EH (cell line): ENCODE results near the gene MXRA7.
"Not testable (repeated sequence)": the region's sequence is repeated elsewhere in the genome, so short reads cannot be mapped to it uniquely, and the experiment has no call there.

Experiments
- DNase-seq: peaks from one replicate; pipeline ENCODE4 v3.0.0-alpha.2; 2015; ENCODE audit warnings: low read depth

The MXRA7 gene

DNA sequence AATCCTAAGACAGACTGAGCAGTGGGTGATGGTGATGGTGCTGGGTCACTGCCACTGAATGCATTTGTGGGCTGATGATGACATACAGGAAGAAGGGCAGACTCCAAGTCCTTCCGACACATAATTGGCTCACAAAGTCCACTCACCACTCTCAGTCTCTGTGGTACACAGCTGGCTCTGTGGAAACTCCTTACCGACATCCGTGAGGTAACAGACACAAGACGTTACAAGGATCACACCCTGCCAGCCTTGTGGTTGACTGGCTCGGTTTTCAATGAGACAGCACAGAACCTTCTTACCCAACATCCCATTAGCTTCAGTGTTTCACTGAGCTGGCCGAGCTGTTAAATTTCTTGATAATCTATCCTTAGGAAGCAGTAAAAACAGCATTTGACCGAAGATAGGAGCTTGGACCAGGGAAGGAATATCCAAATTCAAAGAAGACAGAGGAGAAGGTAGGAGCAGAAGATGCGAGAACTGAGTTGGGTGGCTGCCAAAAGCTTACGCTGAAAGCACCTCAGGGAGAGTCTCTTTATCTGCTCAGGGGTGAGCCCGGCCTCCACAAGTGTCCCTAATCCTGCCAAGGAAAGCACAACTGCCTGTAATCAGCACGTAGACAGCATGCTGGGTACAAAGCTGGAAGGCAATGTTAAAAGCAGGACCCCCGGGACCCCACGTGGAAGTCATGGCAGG is 5.5 kb upstream of the MXRA7 start:
- peak; percentile 98 for DNase-seq

DNA sequence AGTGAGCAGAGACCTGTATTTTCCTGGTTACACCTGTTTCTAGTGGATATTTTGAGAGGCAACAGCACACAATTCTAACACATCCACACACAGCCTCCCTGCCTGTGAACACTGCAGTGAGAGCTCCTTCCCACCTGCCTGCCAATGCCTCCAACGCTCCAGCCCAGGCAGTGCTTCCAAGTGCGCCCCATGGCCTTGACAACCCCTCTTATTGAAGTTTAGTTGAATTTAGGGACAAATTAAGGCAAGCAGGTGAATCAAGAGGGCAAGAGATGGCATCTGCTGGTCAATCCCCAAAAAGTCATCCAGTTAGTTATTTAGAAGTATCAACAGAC is 4.7 kb upstream of the MXRA7 start:
- no peak for DNase-seq

DNA sequence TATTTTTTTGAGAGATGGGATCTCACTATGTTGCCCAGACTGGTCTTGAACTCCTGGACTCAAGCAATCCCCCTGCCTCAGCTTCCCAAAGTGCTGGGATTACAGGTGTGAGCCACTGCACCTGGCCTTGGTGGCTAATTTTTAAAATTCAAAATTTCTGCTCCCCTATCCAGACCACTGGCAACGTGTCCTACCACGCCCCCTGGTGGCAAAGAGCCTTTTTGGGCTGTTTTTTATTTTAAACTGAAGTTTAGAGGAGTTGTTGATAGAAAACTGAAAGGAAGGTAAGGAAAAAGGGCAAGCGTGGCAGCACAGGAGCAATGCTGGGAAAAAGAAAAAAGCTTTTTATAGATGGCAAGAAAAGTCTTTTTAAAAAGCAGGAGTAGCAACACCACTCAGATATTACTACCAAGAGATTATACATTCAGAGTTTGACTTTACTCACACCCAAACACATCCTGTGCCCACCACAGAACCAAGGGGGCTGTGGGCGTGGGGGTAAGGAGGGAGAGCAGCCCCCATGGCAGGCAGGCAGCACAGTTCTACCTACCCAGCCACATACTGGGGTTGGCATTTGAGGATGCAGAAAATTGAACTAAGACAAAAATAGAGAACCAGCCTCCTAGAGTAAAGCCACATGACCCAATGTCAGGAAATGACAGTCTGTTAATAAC is 4.2 kb upstream of the MXRA7 start:
- DNase-seq: peak; percentile 62

DNA sequence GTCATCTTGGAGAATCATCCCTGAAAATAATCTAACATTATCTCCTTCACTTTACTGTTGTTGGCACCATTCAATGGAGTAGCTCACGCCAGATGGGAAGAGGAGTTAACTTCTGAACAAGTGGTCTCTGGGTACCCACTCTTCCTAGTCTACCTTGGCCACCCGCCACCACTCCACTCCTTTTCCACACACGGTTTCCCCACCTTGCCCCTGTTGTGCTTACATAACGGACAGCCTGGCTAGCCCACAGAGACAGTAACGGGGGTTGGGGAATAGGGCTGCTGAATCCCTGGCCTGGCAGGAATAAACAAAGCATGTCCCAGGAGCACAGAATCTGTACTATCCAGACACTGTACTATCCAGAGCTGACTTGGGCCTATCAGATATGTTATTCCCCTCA is 3.6 kb upstream of the MXRA7 start:
- DNase-seq: no peak

DNA sequence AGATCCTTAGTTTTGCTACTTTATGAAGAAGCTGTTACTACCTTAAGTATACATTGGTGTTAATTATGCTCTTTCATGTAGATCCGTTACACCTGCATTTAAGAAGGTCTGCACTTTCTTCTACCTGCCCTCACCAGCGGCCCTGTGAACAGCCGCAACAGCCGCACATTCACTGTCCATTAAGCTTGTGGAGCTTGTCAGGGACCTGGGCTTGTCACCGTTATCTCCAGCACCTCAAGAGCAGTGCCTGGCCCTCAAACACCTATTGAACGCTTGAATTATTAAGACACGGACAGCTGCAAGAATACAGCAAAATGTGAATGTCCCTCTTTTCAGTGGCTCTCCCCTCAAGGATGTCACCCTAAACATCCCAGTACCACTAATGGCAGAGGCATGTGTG is 3.0 kb upstream of the MXRA7 start:
- DNase-seq: no peak

DNA sequence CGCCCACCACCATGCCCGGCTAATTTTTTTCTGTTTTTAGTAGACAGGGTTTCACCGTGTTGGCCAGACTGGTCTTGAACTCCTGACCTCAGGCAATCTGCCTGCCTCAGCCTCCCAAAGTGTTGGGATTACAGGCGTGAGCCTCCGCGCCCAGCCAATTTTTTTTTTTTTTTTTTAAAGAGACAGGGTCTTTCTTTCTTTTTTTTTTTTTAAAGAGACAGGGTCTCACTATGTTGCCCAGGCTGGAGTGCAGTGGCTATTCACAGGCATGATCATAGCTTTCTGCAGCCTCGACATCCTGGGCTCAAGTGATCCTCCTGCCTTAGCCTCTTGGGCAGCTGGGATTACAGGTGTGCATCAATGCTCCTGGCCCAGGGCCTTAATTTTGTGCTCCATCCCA is 1.6 kb upstream of the MXRA7 start:
- not testable (repeated sequence) for DNase-seq

DNA sequence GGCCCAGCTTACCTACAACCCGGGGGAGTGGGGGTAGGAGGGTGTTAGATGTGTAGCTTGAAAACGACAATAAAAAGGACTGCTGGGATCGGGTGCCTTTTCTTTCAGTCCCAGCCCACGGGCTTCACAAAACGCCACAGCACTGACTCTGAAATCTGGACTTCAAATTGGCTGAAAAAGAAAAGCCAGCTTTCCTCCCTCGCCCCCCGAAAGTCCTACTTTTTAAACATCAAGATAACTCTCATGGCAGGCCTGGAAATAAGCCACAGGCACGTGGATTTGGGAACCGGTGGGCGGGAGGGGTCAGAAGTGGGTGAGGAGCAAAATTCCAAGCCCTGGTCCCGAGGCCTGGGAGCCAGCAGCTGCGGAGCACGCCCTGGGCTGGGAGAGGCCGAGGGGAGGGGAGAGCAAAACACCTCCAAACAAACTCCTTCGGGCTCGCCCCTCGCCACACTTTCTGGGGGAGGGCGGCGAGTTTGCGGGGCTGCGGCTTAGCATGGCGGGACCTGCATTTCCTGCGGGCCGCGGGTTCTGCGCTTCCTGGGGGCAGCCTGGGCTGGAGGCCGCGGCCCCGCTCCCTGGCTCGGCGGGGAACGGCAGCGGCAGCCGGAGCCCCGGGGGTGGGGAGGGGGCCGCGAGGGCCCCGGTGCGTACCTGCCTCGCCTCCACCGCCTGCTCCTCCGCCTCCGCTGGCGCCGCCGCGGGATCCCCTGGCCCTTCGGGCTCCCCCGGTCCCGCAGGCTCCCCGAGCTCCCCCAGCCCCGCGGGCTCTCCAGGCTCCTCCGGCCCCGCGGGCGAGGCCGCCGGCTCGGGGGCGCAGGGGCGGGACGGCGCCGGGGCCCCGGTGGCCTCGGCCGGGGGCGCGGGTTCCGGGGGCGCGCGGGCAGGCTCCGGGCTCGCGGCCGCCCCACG is 558 bp downstream of the MXRA7 start:
- DNase-seq: peak; percentile 53

DNA sequence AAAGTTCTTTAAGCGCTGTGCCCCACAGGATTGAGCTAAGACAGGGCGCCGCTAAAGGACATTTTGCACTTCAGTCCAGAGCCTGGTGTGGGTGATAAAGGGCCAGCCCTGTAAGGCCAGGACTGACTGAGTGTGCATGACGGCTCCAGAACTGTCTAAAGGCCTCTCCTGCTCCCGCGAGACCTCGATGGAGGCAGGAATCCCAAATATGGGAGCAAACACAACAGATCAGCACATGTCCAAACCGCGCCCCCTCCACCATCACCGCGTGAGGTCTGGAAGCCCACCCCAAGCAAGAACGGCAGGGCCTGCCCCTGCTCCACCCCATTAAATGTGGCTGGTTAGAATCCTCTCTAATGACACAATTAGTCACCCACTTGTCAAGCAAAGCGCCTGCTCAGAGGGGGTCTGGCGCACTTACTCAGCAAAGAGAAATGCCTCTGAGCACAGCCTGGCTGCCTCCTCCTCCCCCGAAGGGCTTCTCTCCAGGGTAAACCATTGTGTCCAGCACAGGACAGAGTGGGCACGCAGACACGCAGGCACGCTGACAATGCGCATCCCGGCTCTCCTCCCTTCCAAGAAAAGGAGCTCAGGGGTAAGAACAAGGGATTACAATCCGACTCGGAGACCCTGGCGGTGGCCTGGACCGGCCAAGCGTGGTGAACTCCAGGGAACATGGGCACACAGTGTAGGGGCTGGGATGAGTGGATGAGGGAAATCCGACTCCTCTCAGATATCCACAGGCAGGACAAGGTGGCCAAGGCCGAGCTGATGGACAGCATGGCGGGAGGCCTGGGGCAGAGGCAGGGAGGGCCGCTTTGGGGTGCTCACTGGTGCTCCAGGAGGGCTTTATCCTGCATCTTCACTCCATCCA is 1.5 kb downstream of the MXRA7 start:
- DNase-seq: peak; percentile 100

DNA sequence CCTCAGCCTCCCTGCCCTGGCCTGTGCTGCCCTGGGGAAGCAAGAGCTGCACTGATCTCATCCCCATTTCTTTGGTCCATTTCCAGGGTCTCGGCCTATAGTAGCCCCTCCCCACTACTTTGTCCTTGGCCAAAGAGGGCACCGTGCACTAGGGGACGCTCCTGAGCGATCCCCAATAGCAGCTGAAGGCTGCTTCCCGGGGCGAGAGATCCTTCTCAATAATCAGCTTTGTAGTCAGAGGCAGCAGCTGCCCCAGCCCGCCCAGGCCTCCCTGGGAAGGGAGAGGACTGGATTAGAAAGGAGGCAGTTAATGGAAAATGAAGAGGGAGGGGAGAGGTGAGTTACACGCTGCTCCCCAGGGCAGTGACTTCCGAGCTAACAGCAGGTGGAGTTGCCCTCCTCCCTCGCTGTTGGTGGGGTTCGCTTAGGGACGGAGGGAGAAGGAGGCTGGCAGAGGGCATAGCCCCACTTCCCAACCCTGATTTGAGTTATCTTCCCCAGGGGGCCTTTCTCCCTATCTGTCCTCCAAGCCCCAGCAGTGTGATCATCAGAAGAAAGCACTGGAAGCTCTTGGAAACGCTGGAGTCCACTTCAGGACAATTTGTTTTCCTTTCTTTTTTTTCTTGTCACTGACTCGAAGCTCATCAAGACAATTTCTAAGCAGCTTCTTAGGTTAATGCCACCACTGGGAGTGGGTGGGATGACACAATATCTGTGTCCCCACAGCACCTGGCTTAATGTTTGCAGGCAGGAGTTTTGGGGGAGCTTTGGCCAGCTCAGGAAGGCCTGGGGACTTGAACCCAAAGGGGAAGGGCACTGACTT is 2.6 kb downstream of the MXRA7 start:
- DNase-seq: no peak

DNA sequence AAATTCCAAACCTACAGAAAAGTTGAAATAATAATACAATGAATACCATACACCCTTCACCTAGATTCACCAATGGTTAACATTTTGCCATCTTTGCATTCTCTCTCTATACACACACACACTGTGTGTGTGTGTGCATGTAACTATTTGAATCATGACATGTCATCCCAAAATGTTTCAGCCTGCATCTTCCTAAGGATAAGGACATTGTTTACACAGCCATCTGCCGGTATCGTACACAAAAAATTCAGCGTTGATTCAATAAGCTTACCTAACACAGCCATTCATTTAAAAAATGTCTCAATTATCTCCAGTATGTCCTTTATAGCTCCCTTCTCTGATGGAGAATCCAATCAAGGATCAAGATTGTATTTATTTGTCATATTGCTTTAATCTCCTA is 3.9 kb downstream of the MXRA7 start:
- no peak for DNase-seq

DNA sequence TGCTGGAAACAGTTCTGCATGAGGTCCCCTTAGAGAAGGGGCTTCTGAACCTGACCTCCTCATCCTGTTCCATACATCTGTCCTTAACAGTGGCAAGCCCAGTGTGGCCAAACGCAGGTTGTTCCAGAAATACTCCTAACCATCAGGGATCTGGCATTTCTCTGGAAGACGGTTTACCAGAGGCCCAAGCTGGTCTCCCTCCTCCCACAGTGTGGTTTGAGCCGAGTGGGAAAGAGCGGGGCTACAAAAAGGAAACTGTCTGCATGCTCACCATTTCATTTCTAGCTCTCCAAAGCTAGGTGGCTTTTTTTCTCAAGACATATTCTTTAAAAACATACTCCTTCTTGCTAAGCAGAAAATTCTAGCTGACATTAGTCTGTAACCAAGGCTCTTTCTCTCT is 6.0 kb downstream of the MXRA7 start:
- no peak for DNase-seq

DNA sequence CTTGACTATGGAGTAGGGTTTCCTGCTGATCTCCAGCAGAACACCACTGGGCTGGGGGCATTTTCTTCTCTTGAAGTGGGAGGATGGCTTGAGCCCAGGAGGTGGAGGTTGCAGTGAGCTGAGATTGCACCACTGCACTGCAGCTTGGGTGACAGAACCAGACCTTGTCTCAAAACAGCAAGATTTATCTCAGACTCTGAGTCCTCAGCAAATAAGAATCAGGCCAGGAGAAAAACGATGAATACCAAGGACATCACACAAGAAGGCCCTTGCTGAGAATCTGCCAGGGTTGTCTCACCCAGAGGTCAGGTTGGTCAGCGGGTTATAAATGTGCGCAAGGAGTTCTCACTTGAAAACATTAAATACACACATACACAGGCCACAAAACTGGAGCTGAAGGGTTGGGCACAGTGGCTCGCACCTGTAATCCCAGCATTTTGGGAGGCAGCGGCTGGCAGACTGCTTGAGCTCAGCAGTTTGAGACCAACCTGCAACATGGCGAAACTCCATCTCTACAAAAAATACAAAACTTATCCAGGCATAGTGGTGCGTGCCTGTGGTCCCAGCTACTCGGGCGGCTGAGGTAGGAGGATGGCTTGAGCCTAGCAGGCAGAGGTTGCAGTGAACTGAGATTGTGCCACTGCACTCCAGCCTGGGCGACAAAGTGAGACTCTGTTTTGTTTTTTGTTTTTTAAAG is 7.7 kb downstream of the MXRA7 start:
- DNase-seq: no peak

DNA sequence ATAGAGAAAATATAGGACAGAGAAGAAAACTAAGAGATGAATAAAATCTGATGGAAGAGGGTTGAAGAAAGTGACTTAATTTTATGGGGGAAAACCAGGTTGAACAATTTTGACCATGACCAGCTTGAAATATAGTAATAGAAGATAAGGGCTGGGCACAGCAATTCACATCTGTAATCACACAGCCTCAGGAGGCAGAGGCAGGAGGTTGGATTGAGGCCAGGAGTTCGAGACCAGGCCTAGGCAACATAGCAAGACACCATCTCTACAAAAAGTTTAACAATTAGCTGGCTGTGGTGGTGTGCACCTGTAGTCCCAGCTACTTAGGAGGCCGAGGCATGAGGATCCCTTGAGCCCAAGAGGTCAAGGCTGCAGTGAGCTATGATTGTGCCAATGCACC is 8.7 kb downstream of the MXRA7 start:
- DNase-seq: no peak

DNA sequence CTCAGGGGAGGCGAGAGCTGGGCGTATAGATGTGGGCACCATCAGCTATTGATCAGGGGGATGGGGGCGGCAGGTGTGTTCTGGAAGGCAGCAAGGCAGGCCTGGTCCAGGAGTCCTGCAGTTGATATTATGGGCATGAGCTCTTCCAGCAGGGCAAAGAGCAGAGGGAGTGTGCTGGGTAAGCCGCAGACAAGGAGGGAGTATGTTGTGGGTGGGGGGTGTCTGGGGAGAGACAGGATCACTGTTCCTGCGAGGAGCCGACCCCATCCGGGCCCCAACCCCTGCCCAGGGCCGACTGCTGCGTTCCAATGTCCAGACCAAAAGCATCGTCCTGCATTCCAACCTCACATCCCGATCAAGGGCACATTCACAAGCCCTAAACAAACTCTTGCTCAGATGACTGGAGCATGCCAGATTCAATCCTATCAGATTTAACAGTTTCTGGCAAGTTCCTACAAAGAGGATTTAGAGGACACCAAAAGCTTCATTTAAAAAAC is 9.2 kb downstream of the MXRA7 start:
- peak; percentile 58 for DNase-seq

DNA sequence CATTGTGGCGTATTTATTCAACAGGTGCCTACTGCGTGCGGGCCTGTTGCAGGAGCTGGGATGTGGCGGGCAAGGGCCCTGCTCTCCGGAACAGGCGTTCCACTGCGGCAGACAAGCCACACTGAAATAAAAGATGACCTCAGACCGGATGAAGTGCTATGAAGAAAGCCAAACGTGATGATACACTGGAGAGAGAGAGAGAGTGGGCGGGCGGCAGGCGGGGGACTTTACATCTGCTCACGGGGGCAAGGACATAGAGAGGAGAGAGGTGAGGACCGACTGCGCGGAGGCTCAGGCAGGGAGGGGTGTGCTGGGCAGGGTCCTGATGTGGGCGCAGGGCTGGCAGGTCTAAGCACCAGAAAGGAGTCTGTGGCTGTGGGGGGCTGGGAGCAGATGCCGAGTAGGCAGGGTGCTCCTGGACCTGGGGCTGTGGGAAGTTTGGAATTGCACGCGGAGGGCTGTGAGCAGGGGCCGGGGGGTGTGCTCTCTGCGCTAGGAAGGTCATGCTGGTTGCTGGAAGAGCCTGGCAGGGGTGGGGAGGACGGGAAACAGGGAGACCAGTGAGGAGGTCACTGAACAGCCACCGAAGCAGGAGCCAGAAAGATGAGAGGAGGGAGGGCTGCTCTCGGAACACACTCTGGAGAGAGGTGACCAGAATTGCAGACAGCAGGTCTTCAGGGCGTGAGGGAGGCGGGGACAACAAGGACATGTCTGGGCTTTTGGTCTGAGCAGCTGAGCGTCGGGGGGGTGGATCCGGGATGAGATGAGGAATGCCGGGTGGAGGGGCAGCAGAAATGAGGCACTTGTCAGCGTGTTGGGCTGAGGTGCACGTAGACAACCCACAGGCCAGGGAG is 9.9 kb downstream of the MXRA7 start:
- DNase-seq: peak; percentile 91

DNA sequence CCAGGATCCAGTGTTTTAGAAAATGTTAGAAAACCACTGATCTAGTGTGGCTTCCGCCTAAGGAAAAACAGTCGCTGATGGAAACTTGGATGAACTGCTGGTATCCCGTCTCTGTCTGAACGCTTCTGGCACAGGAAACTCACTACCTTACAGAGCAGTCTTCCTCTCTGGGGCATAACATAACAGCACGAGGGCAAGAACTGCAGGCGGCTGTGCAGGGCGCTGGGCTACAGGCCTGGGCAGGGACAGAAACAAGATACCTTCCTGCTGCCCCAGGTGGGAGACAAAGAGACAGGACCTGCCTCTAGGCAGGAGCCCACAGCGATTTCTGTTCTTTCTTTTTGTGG is 10.5 kb downstream of the MXRA7 start:
- no peak for DNase-seq

DNA sequence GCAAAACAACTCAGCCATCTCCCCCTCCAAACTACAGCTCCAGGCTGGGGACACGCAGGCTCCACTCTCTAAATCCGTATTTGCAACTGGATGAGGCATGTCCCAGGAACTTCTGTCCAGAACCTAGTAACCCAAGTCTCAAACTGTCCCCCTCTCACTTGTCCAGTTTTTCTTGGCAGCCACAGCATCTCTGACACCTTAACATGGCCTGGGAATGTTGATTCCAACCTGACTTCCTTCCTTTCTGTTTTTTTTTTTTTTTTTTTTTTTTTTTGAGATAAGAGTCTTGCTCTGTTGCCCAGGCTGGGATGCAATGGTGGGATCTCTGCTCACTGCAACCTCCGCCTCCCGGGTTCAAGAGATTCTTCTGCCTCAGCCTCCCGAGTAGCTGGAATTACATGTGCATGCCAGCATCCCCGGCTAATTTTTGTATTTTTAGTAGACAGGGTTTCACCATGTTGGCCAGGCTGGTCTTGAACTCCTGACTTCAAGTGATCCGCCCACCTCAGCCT is 12.2 kb downstream of the MXRA7 start:
- DNase-seq: peak; percentile 68

DNA sequence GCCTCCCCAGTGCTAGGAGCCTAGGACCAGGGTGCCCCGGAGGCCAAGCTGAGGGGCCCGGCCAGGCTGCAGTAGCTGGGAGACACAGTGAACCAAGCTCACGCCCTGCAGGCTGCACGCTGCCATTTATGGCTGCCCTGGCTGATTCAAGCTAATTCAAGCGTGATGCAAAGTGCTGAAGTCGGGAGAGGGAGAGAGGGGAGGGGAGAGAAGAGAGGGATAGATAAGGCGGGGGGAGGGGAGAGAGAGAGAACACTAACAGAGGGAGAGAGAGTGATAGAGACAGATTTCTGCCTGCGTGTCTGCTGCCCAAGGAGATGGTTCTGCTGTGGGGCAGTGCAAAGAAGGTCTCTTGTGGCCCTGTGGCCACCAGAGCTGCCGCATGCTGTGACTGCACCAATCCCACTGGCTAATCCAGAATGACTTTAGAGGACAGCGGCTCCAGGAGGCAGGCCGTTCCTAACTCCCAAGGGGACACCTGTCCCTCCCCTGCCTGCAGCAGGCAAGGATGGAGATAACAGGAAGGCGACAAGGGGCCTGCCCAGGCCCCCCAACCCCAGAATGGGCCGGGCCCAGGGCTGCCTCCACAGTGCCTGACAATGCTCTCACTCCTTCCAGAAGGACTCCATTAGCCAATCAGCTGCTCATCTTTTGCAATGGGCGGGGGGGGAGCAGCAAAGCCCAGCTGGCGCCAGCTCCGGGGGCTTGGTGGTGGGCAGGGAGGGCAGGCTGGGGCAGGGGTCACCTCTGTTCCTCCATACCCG is 12.9 kb downstream of the MXRA7 start:
- peak; percentile 52 for DNase-seq
